IMR-90 (cell line): Measurements from ENCODE around the gene MECR. TPM values are rescaled to one million over a fixed set of nuclear protein-coding genes. Genes with fewer than 3 reads are reported as not detected.

ENCODE experiments used
- ATAC-seq: fragments of 200-7000 bp; cut with Tn5 transposase; 2 replicates; pipeline ENCODE4 v1.9.1; 2020; ENCODE audit warnings: low read depth, mild to moderate bottlenecking, moderate library complexity
- BruUV-seq: library from RNA; stranded (reverse); fragments of 400-500 nt; replicated peaks from 2 replicates; lab custom pipeline; 2021; lab: Mats Ljungman, UMichigan
- CTCF ChIA-PET: fragments of 300-600 bp; formaldehyde crosslinking; extraction: SDS; loops from one replicate; lab custom pipeline; 2021; ENCODE audit warnings: antibody characterized with exemption; lab: Yijun Ruan, JAX
- POLR2A ChIA-PET: fragments of 300-600 bp; sonication (Branson Sonifier 250); formaldehyde crosslinking; loops from one replicate; lab custom pipeline; 2022; ENCODE audit warnings: antibody characterized with exemption; ENCODE audit not compliant: unreplicated experiment; lab: Charles Lee
- DNase-seq: peaks from one replicate; pipeline ENCODE4 v3.0.0; 2013
- H2AFZ ChIP-seq: replicated peaks from 2 replicates; pipeline ENCODE3; 2013; ENCODE audit warnings: low read length, mild to moderate bottlenecking; ENCODE audit not compliant: poor library complexity
- H2AK5ac ChIP-seq: 2 replicates; pipeline ENCODE4 v1.6.1; 2013; ENCODE audit warnings: low read depth, low read length, inconsistent platforms
- H2AK9ac ChIP-seq: replicated peaks from 2 replicates; pipeline ENCODE3; 2013; ENCODE audit warnings: mild to moderate bottlenecking, low read depth, low read length, moderate library complexity; ENCODE audit not compliant: poor library complexity
- H2BK120ac ChIP-seq: 2 replicates; pipeline ENCODE4 v1.6.1; 2013; ENCODE audit warnings: low read depth, low read length, inconsistent platforms
- H2BK15ac ChIP-seq: 3 replicates; pipeline ENCODE4 v1.6.1; 2013; ENCODE audit warnings: low read depth, low read length, inconsistent platforms
- H2BK20ac ChIP-seq: 2 replicates; pipeline ENCODE4 v1.6.1; 2013; ENCODE audit warnings: low read depth, mild to moderate bottlenecking, inconsistent platforms, low read length, moderate library complexity
- H2BK5ac ChIP-seq: 2 replicates; pipeline ENCODE4 v1.6.1; 2013; ENCODE audit warnings: mild to moderate bottlenecking, low read depth, low read length, inconsistent platforms; ENCODE audit not compliant: poor library complexity, severe bottlenecking
- H3K14ac ChIP-seq: replicated peaks from 2 replicates; pipeline ENCODE4 v1.6.1; 2013; ENCODE audit warnings: low read depth, low read length, inconsistent platforms
- H3K18ac ChIP-seq: 2 replicates; pipeline ENCODE4 v1.6.1; 2013; ENCODE audit warnings: low read depth, low read length, control low read depth
- H3K23ac ChIP-seq: 2 replicates; pipeline ENCODE4 v1.6.1; 2013; ENCODE audit warnings: low read depth, low read length, inconsistent platforms
- H3K27ac ChIP-seq: 2 replicates; pipeline ENCODE4 v1.5.1; 2013; ENCODE audit warnings: mild to moderate bottlenecking, control low read depth, low read length; ENCODE audit not compliant: insufficient read depth
- H3K27me3 ChIP-seq: 2 replicates; pipeline ENCODE4 v1.6.1; 2013; ENCODE audit warnings: low read length; ENCODE audit not compliant: control insufficient read depth, insufficient read depth
- H3K36me3 ChIP-seq: 2 replicates; pipeline ENCODE4 v1.6.1; 2013; ENCODE audit warnings: low read length, mixed read lengths; ENCODE audit not compliant: control insufficient read depth, insufficient read depth
- H3K4ac ChIP-seq: 2 replicates; pipeline ENCODE4 v1.6.1; 2013; ENCODE audit warnings: low read depth, low read length, inconsistent platforms
- H3K4me1 ChIP-seq: 2 replicates; pipeline ENCODE4 v1.6.1; 2013; ENCODE audit warnings: low read length, mixed read lengths; ENCODE audit not compliant: control insufficient read depth, insufficient read depth
- H3K4me2 ChIP-seq: 2 replicates; pipeline ENCODE4 v1.6.1; 2013; ENCODE audit warnings: low read depth, mild to moderate bottlenecking, control low read depth, low read length, moderate library complexity
- H3K4me3 ChIP-seq: 2 replicates; pipeline ENCODE4 v1.5.1; 2013; ENCODE audit warnings: low read depth, mild to moderate bottlenecking, control low read depth, low read length, moderate library complexity; ENCODE audit not compliant: insufficient read depth
- H3K56ac ChIP-seq: 2 replicates; pipeline ENCODE4 v1.6.1; 2013; ENCODE audit warnings: low read length, inconsistent platforms; ENCODE audit not compliant: insufficient read depth; ENCODE audit errors: extremely low read depth
- H3K79me1 ChIP-seq, 2 experiments: 2 replicates each; pipeline ENCODE4 v1.6.1; 2013; ENCODE audit warnings: low read length in 2 of 2, inconsistent platforms in 1 of 2, low read depth in 1 of 2
- H3K9ac ChIP-seq: 2 replicates; pipeline ENCODE4 v1.6.1; 2013; ENCODE audit warnings: low read depth, low read length, control low read depth
- H3K9me1 ChIP-seq: 2 replicates; pipeline ENCODE4 v1.6.1; 2013; ENCODE audit warnings: low read length, inconsistent platforms; ENCODE audit not compliant: insufficient read depth
- H3K9me3 ChIP-seq: 2 replicates; pipeline ENCODE4 v1.6.1; 2013; ENCODE audit warnings: low read length; ENCODE audit not compliant: control insufficient read depth, insufficient read depth
- H4K20me1 ChIP-seq: 2 replicates; pipeline ENCODE4 v1.6.1; 2013; ENCODE audit warnings: low read length, inconsistent platforms; ENCODE audit not compliant: insufficient read depth
- H4K5ac ChIP-seq: 2 replicates; pipeline ENCODE4 v1.6.1; 2013; ENCODE audit warnings: mild to moderate bottlenecking, low read depth, low read length, control low read depth
- H4K8ac ChIP-seq, 2 experiments: 2 replicates each; pipeline ENCODE4 v1.6.1; 2013; ENCODE audit warnings: low read depth in 2 of 2, low read length in 2 of 2, control low read depth in 1 of 2, inconsistent platforms in 1 of 2
- H4K91ac ChIP-seq: 2 replicates; pipeline ENCODE4 v1.6.1; 2013; ENCODE audit warnings: low read depth, low read length, inconsistent platforms; ENCODE audit not compliant: insufficient read depth
- CEBPB ChIP-seq: IDR thresholded peaks from 2 replicates; pipeline ENCODE4 v1.6.1; 2012; ENCODE audit warnings: low read depth, low read length, improper control_type of control experiment
- CHD1 ChIP-seq: IDR thresholded peaks from 2 replicates; pipeline ENCODE4 v1.6.1; 2012; ENCODE audit warnings: low read depth, low read length, improper control_type of control experiment
- FOS ChIP-seq: fragments of 150-350 bp; IDR thresholded peaks from 2 replicates; pipeline ENCODE4 v1.6.1; 2016; ENCODE audit warnings: low read depth, low read length
- MAZ ChIP-seq: IDR thresholded peaks from 2 replicates; pipeline ENCODE4 v1.6.1; 2012; ENCODE audit warnings: low read depth, mild to moderate bottlenecking, low read length, improper control_type of control experiment, moderate library complexity, borderline replicate concordance
- POLR2A ChIP-seq: IDR thresholded peaks from 2 replicates; pipeline ENCODE4 v1.6.1; 2012; ENCODE audit warnings: mild to moderate bottlenecking, low read depth, low read length
- RCOR1 ChIP-seq: IDR thresholded peaks from 2 replicates; pipeline ENCODE4 v1.6.1; 2012; ENCODE audit warnings: mild to moderate bottlenecking, low read length, improper control_type of control experiment; ENCODE audit not compliant: insufficient replicate concordance
- RFX5 ChIP-seq: IDR thresholded peaks from 2 replicates; pipeline ENCODE4 v1.8.0; 2012; ENCODE audit warnings: low read depth, mild to moderate bottlenecking, low read length, moderate library complexity
- WGBS, 2 experiments: methylation state at CpG; one replicate each; pipeline versions ENCODE4 v1.1.5 to v1.1.7; 2013; ENCODE audit warnings: missing lambda C conversion rate in 2 of 2; ENCODE audit not compliant: insufficient read length in 1 of 2; ENCODE audit errors: extremely low coverage in 2 of 2; 5-methylcytosine and 5-hydroxymethylcytosine counted together
- dilution Hi-C: fragments of 300-500 bp; cut with HindIII; formaldehyde crosslinking; loops from one replicate; pipeline ENCODE4 v1.14.3; 2018; ENCODE audit warnings: low sequenced_read_pairs; ENCODE audit not compliant: unreplicated experiment
- in situ Hi-C: fragments of 300-500 bp; cut with MboI; formaldehyde crosslinking; loops from 3 replicates; pipeline ENCODE4 v1.14.3; 2019; ENCODE audit warnings: low sequenced_read_pairs, inconsistent platforms, mixed read lengths
- intact Hi-C: fragments of 100-400 bp; cut with micrococcal nuclease; formaldehyde crosslinking; loops from 2 replicates; pipeline ENCODE4 v1.10.0; 2022
- polyA plus RNA-seq, 3 experiments: library from polyadenylated mRNA; depleted of rRNA; stranded (reverse); fragments of >200 nt; gene quantifications; 2 replicates each; pipeline ENCODE4 v1.2.3, GENCODE V29; 2012; ENCODE audit warnings: low replicate concordance in 1 of 3
- total RNA-seq: library from RNA; depleted of rRNA; stranded (reverse); fragments of >200 nt; gene quantifications from 2 replicates; pipeline ENCODE4 v1.2.3, GENCODE V29; 2012

MECR gene
- total and polyA plus RNA-seq, 2 of the 4 experiments (the other 2 are of a cell fraction) = 20.3 to 24.8 TPM

DNA sequence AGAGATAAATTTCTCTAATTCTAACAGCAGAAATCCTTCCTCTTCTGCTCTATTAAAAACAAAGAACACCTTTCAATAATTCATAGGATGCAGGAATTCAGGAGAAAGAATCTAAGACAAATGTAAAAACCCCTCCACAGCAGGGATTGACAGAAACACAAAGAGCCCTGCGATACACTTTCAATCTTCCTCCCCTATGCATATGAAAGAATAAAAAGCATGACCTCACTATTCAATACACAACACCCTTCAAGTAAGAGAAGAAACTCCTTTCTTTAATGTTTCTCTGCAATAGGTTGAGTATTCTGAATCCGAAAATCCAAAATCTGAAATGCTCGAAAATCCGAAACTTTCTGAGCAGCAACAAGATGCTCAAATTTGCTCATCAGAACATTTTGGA, 66.1 kb downstream of the MECR start:
- Histone ChIP-seq H2BK120ac (no peak overlapping the region), H3K79me1 (peaks cover 27 to 79% of the 10 kb centered on the region in 2 experiments), H3K14ac (no peak overlapping the region), H3K36me3 (peaks cover 29% of the 10 kb centered on the region), H4K5ac (no peak overlapping the region), H2AFZ (no peak overlapping the region), H3K27me3 (no peaks in the 10 kb centered on the region), H2AK9ac (no peak overlapping the region), H3K23ac (no peak overlapping the region), H3K4me2 (no peak overlapping the region), H3K4ac (no peak overlapping the region), H3K4me3 (no peak overlapping the region), H2BK5ac (no peak overlapping the region), H3K56ac (no peak overlapping the region), H4K91ac (no peak overlapping the region), H2AK5ac (no peak overlapping the region), H3K18ac (no peak overlapping the region), H4K20me1 (peaks cover 94% of the 10 kb centered on the region), H3K9ac (no peak overlapping the region), H2BK15ac (no peak overlapping the region), H3K27ac (no peak overlapping the region), H4K8ac (no peak overlapping the region), H3K4me1 (peaks cover 7% of the 10 kb centered on the region; the same call in 1 of the 2 replicates), H2BK20ac (no peak overlapping the region), H3K9me1 (peaks cover 21% of the 10 kb centered on the region), H3K9me3 (no peaks in the 10 kb centered on the region)
- intact Hi-C loops (no loop called here), dilution Hi-C loops (no loop called here), in situ Hi-C loops (no loop called here)
- POLR2A ChIA-PET = no interaction called here
- TF ChIP-seq CEBPB (no peak), MAZ (no peak), POLR2A (no peak), RCOR1 (no peak), FOS (no peak), RFX5 (no peak), CHD1 (no peak)
- CTCF ChIA-PET = no interaction called here
- ATAC-seq = no peak
- no peak for DNase-seq
- WGBS, 2 experiments = no CpG with 5 or more reads among the region's 4 CpGs
- no TSS peak for BruUV-seq
